Measurements from ENCODE around the gene RNF208. TPM values are rescaled to one million over a fixed set of nuclear protein-coding genes. Genes with fewer than 3 reads are reported as not detected.

The RNF208 gene
- polyA plus RNA-seq, 1 donor (not counting 4 experiments of a cell fraction or from before 2014, with no cell fraction given), result not detected

GRCh38 chr9:137230705-137231371, 8.8 kb upstream of the RNF208 start, which contains the start of gene SLC34A3:
Gene SLC34A3, plus strand, starts transcription at chr9:137230901. Its CDS starts 802 bp downstream, at chr9:137231703.
- no peak for FAIRE-seq
- H3K4me3 ChIP-seq (ENCODE audit: control insufficient read depth in 2 of 3, extremely low read depth in 1 of 3, insufficient read depth in 2 of 3, low read depth in 1 of 3, low read length in 3 of 3), result no peak within 1 kb of the TSS
- H2AFZ ChIP-seq (ENCODE audit: control insufficient read depth, low read length), result no peak within 1 kb of the TSS
- no peaks in the 10 kb centered on the region for H3K9me3 ChIP-seq (ENCODE audit: control insufficient read depth, low read depth, low read length)
- no peak within 1 kb of the TSS for H3K4me2 ChIP-seq (ENCODE audit: control insufficient read depth, extremely low read depth, insufficient read depth, low read depth, low read length)
- no peaks in the 10 kb centered on the region for H4K20me1 ChIP-seq (ENCODE audit: control insufficient read depth, extremely low read depth, insufficient read depth, low read length)
- no peak for DNase-seq (ENCODE audit: low read depth, low spot score)
- peaks cover 18% of the 10 kb centered on the region for H3K4me1 ChIP-seq (ENCODE audit: control insufficient read depth, extremely low read depth, insufficient read depth, low read length)
- no peaks in the 10 kb centered on the region for H3K9me1 ChIP-seq (ENCODE audit: control insufficient read depth, extremely low read depth, insufficient read depth, low read length)
- H3K36me3 ChIP-seq (ENCODE audit: control insufficient read depth in 2 of 2, extremely low read depth in 1 of 2, insufficient read depth in 2 of 2, low read length in 2 of 2), result no peaks in the 10 kb centered on the region
- no peak for TF ChIP-seq EZH2 (IDR thresholded peaks at IDR 0.05; ENCODE audit: low read length)
- TF ChIP-seq, protein P1, sequence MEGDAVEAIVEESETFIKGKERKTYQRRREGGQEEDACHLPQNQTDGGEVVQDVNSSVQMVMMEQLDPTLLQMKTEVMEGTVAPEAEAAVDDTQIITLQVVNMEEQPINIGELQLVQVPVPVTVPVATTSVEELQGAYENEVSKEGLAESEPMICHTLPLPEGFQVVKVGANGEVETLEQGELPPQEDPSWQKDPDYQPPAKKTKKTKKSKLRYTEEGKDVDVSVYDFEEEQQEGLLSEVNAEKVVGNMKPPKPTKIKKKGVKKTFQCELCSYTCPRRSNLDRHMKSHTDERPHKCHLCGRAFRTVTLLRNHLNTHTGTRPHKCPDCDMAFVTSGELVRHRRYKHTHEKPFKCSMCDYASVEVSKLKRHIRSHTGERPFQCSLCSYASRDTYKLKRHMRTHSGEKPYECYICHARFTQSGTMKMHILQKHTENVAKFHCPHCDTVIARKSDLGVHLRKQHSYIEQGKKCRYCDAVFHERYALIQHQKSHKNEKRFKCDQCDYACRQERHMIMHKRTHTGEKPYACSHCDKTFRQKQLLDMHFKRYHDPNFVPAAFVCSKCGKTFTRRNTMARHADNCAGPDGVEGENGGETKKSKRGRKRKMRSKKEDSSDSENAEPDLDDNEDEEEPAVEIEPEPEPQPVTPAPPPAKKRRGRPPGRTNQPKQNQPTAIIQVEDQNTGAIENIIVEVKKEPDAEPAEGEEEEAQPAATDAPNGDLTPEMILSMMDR (optimal IDR thresholded peaks at IDR 0.05 in 1 of 3, IDR thresholded peaks at IDR 0.05 in 1 of 3, conservative IDR thresholded peaks at IDR 0.05 in 1 of 3; ENCODE audit: extremely low read depth in 1 of 3, insufficient read depth in 2 of 3, low read length in 3 of 3), result no peak
- H3K27ac ChIP-seq (ENCODE audit: control insufficient read depth, insufficient read depth, low read length), result no peak within 1 kb of the TSS
- no peaks in the 10 kb centered on the region for H3K79me2 ChIP-seq (ENCODE audit: control insufficient read depth, insufficient read depth, low read length)
- H3K27me3 ChIP-seq (ENCODE audit: control insufficient read depth, extremely low read depth, insufficient read depth, low read length), result peaks cover 15% of the 10 kb centered on the region
- dilution Hi-C loops (cut with MboI; ENCODE audit: extremely low pct_ligation_motif_present, low sequenced_read_pairs), result no loop called here
- no peak within 1 kb of the TSS for H3K9ac ChIP-seq (ENCODE audit: control insufficient read depth, extremely low read depth, insufficient read depth, low read length)

- H3K4me2 ChIP-seq (ENCODE audit: control insufficient read depth, extremely low read depth, insufficient read depth, low read depth, low read length), result no peak overlapping the region
- no peaks in the 10 kb centered on the region for H4K20me1 ChIP-seq (ENCODE audit: control insufficient read depth, extremely low read depth, insufficient read depth, low read length)
- peaks cover 15% of the 10 kb centered on the region for H3K27me3 ChIP-seq (ENCODE audit: control insufficient read depth, extremely low read depth, insufficient read depth, low read length)
- H3K9ac ChIP-seq (ENCODE audit: control insufficient read depth, extremely low read depth, insufficient read depth, low read length), result no peak overlapping the region
- no peak for DNase-seq (ENCODE audit: low read depth, low spot score)
- H3K9me3 ChIP-seq (ENCODE audit: control insufficient read depth, low read depth, low read length), result no peaks in the 10 kb centered on the region
- H3K9me1 ChIP-seq (ENCODE audit: control insufficient read depth, extremely low read depth, insufficient read depth, low read length), result no peaks in the 10 kb centered on the region
- no peak overlapping the region for H3K4me3 ChIP-seq (ENCODE audit: control insufficient read depth in 2 of 3, extremely low read depth in 1 of 3, insufficient read depth in 2 of 3, low read depth in 1 of 3, low read length in 3 of 3)
- dilution Hi-C loops (cut with MboI; ENCODE audit: extremely low pct_ligation_motif_present, low sequenced_read_pairs), result no loop called here
- no peaks in the 10 kb centered on the region for H3K79me2 ChIP-seq (ENCODE audit: control insufficient read depth, insufficient read depth, low read length)
- H3K36me3 ChIP-seq (ENCODE audit: control insufficient read depth in 2 of 2, extremely low read depth in 1 of 2, insufficient read depth in 2 of 2, low read length in 2 of 2), result no peaks in the 10 kb centered on the region
- no peak overlapping the region for H3K27ac ChIP-seq (ENCODE audit: control insufficient read depth, insufficient read depth, low read length)
- no peak overlapping the region for H2AFZ ChIP-seq (ENCODE audit: control insufficient read depth, low read length)
- TF ChIP-seq, protein P1 (optimal IDR thresholded peaks at IDR 0.05 in 1 of 3, IDR thresholded peaks at IDR 0.05 in 1 of 3, conservative IDR thresholded peaks at IDR 0.05 in 1 of 3; ENCODE audit: extremely low read depth in 1 of 3, insufficient read depth in 2 of 3, low read length in 3 of 3), result no peak
- no peak for TF ChIP-seq EZH2 (IDR thresholded peaks at IDR 0.05; ENCODE audit: low read length)
- no peak for FAIRE-seq
- peaks cover 23% of the 10 kb centered on the region for H3K4me1 ChIP-seq (ENCODE audit: control insufficient read depth, extremely low read depth, insufficient read depth, low read length)
Observed at GRCh38 chr9:137229903-137230704, 8.1 kb upstream of the RNF208 start.
